H1 (cell line): ENCODE measurements around the gene ARL2BP. TPM values are rescaled to one million over a fixed set of nuclear protein-coding genes. Genes with fewer than 3 reads are reported as not detected.

ENCODE experiments used
- ASH2L ChIP-seq: fragments of 200-600, 300-600 bp; sonication (generic); IDR thresholded peaks from one replicate; pipeline ENCODE4 v1.7.1; 2017; ENCODE audit warnings: low read length
- ATF2 ChIP-seq: IDR thresholded peaks from 2 replicates; pipeline ENCODE4 v1.6.1; 2012; ENCODE audit warnings: low read length, inconsistent platforms
- BCL11A ChIP-seq, 2 experiments: IDR thresholded peaks; one replicate each; pipeline ENCODE4 v1.6.1; 2011; ENCODE audit warnings: low read depth in 2 of 2, low read length in 2 of 2, mild to moderate bottlenecking in 2 of 2
- CTCF ChIP-seq, 3 experiments: IDR thresholded peaks; 1 replicate in 2 of 3; 2 replicates in 1 of 3; pipeline versions ENCODE4 v1.5.1 to v1.6.1; 2011; ENCODE audit warnings: low read length in 3 of 3, mild to moderate bottlenecking in 3 of 3, inconsistent platforms in 2 of 3, low read depth in 1 of 3, moderate library complexity in 1 of 3; ENCODE audit not compliant: insufficient read depth in 1 of 3; ENCODE audit errors: control extremely low read depth in 1 of 3
- EP300 ChIP-seq, 2 experiments: IDR thresholded peaks; 1 replicate in 1 of 2; 2 replicates in 1 of 2; pipeline ENCODE4 v1.6.1; 2011 to 2012; ENCODE audit warnings: low read depth in 2 of 2, low read length in 2 of 2, mild to moderate bottlenecking in 2 of 2, borderline replicate concordance in 1 of 2, inconsistent platforms in 1 of 2, moderate library complexity in 1 of 2
- JUN ChIP-seq: IDR thresholded peaks from 2 replicates; pipeline ENCODE4 v1.6.1; 2011; ENCODE audit warnings: low read depth, mild to moderate bottlenecking, improper control_type of control experiment, low read length
- KDM5A ChIP-seq: fragments of 200-600 bp; IDR thresholded peaks from 2 replicates; pipeline ENCODE4 v1.7.1; 2012; ENCODE audit warnings: mild to moderate bottlenecking, low read length, inconsistent platforms, mixed read lengths
- polyA plus RNA-seq, 7 experiments: library from polyadenylated mRNA; depleted of rRNA in 3 of 7; stranded (reverse) in 5 of 7; unstranded in 2 of 7; fragments of >200 nt in 5 of 7; fragments of 200-250 nt in 2 of 7; gene quantifications; 1 replicate in 5 of 7; 2 replicates in 1 of 7; 4 replicates in 1 of 7; pipeline versions ENCODE4 v1.2.1 to v1.2.3, GENCODE V29; 2011 to 2013; ENCODE audit warnings: missing spikeins in 2 of 7, mixed read lengths in 2 of 7
- total RNA-seq: library from RNA; stranded (reverse); fragmentation: NEBNext Ultra II Directional; extraction: Animal tissue kit (Norgen Biotek cat#: 25700); gene quantifications from 2 replicates; pipeline ENCODE4 v1.2.1, GENCODE V29; 2021

The ARL2BP gene
- total and polyA plus RNA-seq, 2 of the 8 experiments (the other 6 are each of a cell fraction or from before 2014, with no cell fraction given), result 13.6 to 18.3 TPM

GRCh38 chr16:57226701-57227621, 18.1 kb upstream of the ARL2BP start (continued):
- no peak for TF ChIP-seq CTCF (IDR thresholded peaks at IDR 0.05; ENCODE audit: control extremely low read depth in 1 of 3, insufficient read depth in 1 of 3, low read depth in 1 of 3, low read length in 3 of 3)
- no peak for TF ChIP-seq ATF2
- no peak for TF ChIP-seq BCL11A (IDR thresholded peaks at IDR 0.05; ENCODE audit: low read depth in 2 of 2, low read length in 2 of 2)
- TF ChIP-seq ASH2L, result no peak
- TF ChIP-seq EP300 (IDR thresholded peaks at IDR 0.05; ENCODE audit: borderline replicate concordance in 1 of 2, low read depth in 2 of 2, low read length in 2 of 2), result no peak
- no peak for TF ChIP-seq JUN
- no peak for TF ChIP-seq KDM5A
